Measurements from ENCODE around the gene CACNA1E. TPM values are rescaled to one million over a fixed set of nuclear protein-coding genes. Genes with fewer than 3 reads are reported as not detected.
A peak's percentile ranks its signal among the peaks of the same experiment; 100 is the strongest.

Gene CACNA1E
- total RNA-seq, 1 experiment from 2014 or later: 0.46 TPM

GRCh38 chr1:181482001-181482430 lies 1.3 kb upstream of the CACNA1E start:
- H2AFZ ChIP-seq (ENCODE audit: low read length): no peak overlapping the region
- no peak overlapping the region for H3K23ac ChIP-seq (ENCODE audit: insufficient read length, low read depth, low read length)
- H3K23me2 ChIP-seq (ENCODE audit: insufficient read length, low read depth, low read length, poor library complexity, severe bottlenecking): peaks cover 13% of the 10 kb centered on the region
- H4K5ac ChIP-seq (ENCODE audit: insufficient read length, low read depth, low read length): no peak overlapping the region
- no peak overlapping the region for H4K8ac ChIP-seq (replicated peaks; ENCODE audit: insufficient read length, low read depth, low read length)
- H3K4me2 ChIP-seq (ENCODE audit: insufficient read depth, insufficient read length, low read length): peak overlapping the region; percentile 85
- no peak overlapping the region for H2BK5ac ChIP-seq (ENCODE audit: insufficient read length, low read length)
- H4K91ac ChIP-seq (ENCODE audit: insufficient read length, low read depth, low read length): no peak overlapping the region
- peak overlapping the region; percentile 63 to 88; a peak in 4 of 5 replicates for H3K4me3 Mint-ChIP-seq
- WGBS (ENCODE audit: extremely low coverage, insufficient read length, low lambda C conversion rate): no CpG with 5 or more reads among the region's 36 CpGs
- no peak overlapping the region for H3K4ac ChIP-seq (ENCODE audit: low read depth, low read length)
- H3K18ac ChIP-seq (ENCODE audit: insufficient read length, low read depth, low read length): no peak overlapping the region
- no peak overlapping the region for H2BK12ac ChIP-seq (ENCODE audit: insufficient read length, low read depth, low read length)
- H3K9me3 Mint-ChIP-seq: peaks cover 0 to 5% of the 10 kb centered on the region in 2 experiments; a peak in 2 of 5 replicates
- peaks cover 31 to 34% of the 10 kb centered on the region in 2 experiments for H3K4me1 Mint-ChIP-seq
- peaks cover 0 to 4% (median 0%) of the 10 kb centered on the region in 3 experiments; a peak in 2 of 7 replicates for H3K36me3 Mint-ChIP-seq (ENCODE audit: insufficient read depth in 1 of 3, low read depth in 3 of 3)
- H4K20me1 ChIP-seq (ENCODE audit: control insufficient read depth, insufficient read depth, insufficient read length): no peaks in the 10 kb centered on the region
- H3K79me2 ChIP-seq (ENCODE audit: insufficient read depth, low read length): no peaks in the 10 kb centered on the region
- H3K9ac ChIP-seq (ENCODE audit: extremely low read depth, insufficient read length, low read length): no peak overlapping the region
- H3K79me1 ChIP-seq (ENCODE audit: insufficient read depth, low read depth, low read length, poor library complexity, severe bottlenecking): no peaks in the 10 kb centered on the region
- H3K4me1 ChIP-seq (ENCODE audit: insufficient read depth, low read length): no peaks in the 10 kb centered on the region
- peak; percentile 39 for DNase-seq
- no peak overlapping the region for H2BK20ac ChIP-seq (ENCODE audit: low read depth, low read length, poor library complexity, severe bottlenecking)
- no peak overlapping the region for H3T11ph ChIP-seq (ENCODE audit: low read length)
- H3K27me3 ChIP-seq (ENCODE audit: insufficient read depth, low read length): peaks cover 46% of the 10 kb centered on the region
- peaks cover 72% of the 10 kb centered on the region for H3K27me3 Mint-ChIP-seq (ENCODE audit: low read depth)
- no peak overlapping the region for H2BK120ac ChIP-seq (ENCODE audit: low read depth, low read length, poor library complexity, severe bottlenecking)
- H3K14ac ChIP-seq (ENCODE audit: insufficient read depth, low read length): no peak overlapping the region
- H3K9me3 ChIP-seq (ENCODE audit: control insufficient read depth, low read depth, low read length): no peaks in the 10 kb centered on the region
- H2BK15ac ChIP-seq (ENCODE audit: low read depth, low read length): no peak overlapping the region
- H3K56ac ChIP-seq (ENCODE audit: insufficient read length, low read depth, low read length): no peak overlapping the region
- TF ChIP-seq, protein P1, sequence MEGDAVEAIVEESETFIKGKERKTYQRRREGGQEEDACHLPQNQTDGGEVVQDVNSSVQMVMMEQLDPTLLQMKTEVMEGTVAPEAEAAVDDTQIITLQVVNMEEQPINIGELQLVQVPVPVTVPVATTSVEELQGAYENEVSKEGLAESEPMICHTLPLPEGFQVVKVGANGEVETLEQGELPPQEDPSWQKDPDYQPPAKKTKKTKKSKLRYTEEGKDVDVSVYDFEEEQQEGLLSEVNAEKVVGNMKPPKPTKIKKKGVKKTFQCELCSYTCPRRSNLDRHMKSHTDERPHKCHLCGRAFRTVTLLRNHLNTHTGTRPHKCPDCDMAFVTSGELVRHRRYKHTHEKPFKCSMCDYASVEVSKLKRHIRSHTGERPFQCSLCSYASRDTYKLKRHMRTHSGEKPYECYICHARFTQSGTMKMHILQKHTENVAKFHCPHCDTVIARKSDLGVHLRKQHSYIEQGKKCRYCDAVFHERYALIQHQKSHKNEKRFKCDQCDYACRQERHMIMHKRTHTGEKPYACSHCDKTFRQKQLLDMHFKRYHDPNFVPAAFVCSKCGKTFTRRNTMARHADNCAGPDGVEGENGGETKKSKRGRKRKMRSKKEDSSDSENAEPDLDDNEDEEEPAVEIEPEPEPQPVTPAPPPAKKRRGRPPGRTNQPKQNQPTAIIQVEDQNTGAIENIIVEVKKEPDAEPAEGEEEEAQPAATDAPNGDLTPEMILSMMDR (conservative IDR thresholded peaks at IDR 0.05): no peak
- no peak overlapping the region for H2AK5ac ChIP-seq (ENCODE audit: insufficient read length, low read length)
- no peak overlapping the region for H3K27ac Mint-ChIP-seq
- H3K27ac ChIP-seq (ENCODE audit: insufficient read length, low read depth, low read length): no peak overlapping the region
